ENCODE measurements around the gene DISC1. TPM values are rescaled to one million over a fixed set of nuclear protein-coding genes. Genes with fewer than 3 reads are reported as not detected.

DISC1 gene
- total and polyA plus RNA-seq, 2 experiments from 2014 or later, result 2.1 to 6.5 TPM

- Mint-ChIP-seq H3K27ac (no peak overlapping the region), H3K4me1 (no peaks in the 10 kb centered on the region), H3K36me3 (ENCODE audit: low read depth) (no peaks in the 10 kb centered on the region), H3K4me3 (no peak overlapping the region), H3K9me3 (no peaks in the 10 kb centered on the region), H3K27me3 (ENCODE audit: insufficient read depth, low read depth, poor library complexity) (no peaks in the 10 kb centered on the region)
- Histone ChIP-seq H3K27ac (ENCODE audit: low read depth) (no peak overlapping the region), H4K20me1 (replicated peaks; ENCODE audit: insufficient read depth) (peaks cover 3% of the 10 kb centered on the region; the same call in 1 of the 2 replicates), H3K27me3 (ENCODE audit: insufficient read depth) (no peaks in the 10 kb centered on the region), H3K36me3 (ENCODE audit: insufficient read depth) (no peaks in the 10 kb centered on the region), H2AFZ (no peak overlapping the region), H3K9me2 (ENCODE audit: insufficient read depth) (no peaks in the 10 kb centered on the region), H3K4me1 (ENCODE audit: insufficient read depth) (no peaks in the 10 kb centered on the region), H3K4me2 (no peak overlapping the region), H3K79me2 (replicated peaks; ENCODE audit: insufficient read depth) (no peaks in the 10 kb centered on the region), H3K4me3 (no peak overlapping the region), H3F3A (replicated peaks; ENCODE audit: low read depth) (no peaks in the 10 kb centered on the region)
- ATAC-seq (no peak), DNase-seq (ENCODE audit: low spot score) (no peak)
- TF ChIP-seq REST (IDR thresholded peaks at IDR 0.05; ENCODE audit: unreplicated experiment) (no peak), CREB1 (CRISPR knock-in tag; IDR thresholded peaks at IDR 0.05; ENCODE audit: low read depth) (no peak), EZH2phosphoT487 (IDR thresholded peaks at IDR 0.05; ENCODE audit: unreplicated experiment) (no peak), ZNF331 (CRISPR knock-in tag; IDR thresholded peaks at IDR 0.05; ENCODE audit: low read depth) (no peak), NANOG (IDR thresholded peaks at IDR 0.05; ENCODE audit: borderline replicate concordance) (no peak), POLR2AphosphoS5 (IDR thresholded peaks at IDR 0.05; ENCODE audit: low read depth) (no peak), STAT1 (IDR thresholded peaks at IDR 0.05; ENCODE audit: unreplicated experiment) (no peak), CTCF (conservative IDR thresholded peaks at IDR 0.05; ENCODE audit: low read depth in 2 of 2) (no peak), ZNF114 (CRISPR knock-in tag; IDR thresholded peaks at IDR 0.05) (no peak), EZH2 (IDR thresholded peaks at IDR 0.05; ENCODE audit: low read depth, unreplicated experiment) (no peak), JUNB (IDR thresholded peaks at IDR 0.05; ENCODE audit: unreplicated experiment) (no peak)
- TF ChIP-seq, protein P1, sequence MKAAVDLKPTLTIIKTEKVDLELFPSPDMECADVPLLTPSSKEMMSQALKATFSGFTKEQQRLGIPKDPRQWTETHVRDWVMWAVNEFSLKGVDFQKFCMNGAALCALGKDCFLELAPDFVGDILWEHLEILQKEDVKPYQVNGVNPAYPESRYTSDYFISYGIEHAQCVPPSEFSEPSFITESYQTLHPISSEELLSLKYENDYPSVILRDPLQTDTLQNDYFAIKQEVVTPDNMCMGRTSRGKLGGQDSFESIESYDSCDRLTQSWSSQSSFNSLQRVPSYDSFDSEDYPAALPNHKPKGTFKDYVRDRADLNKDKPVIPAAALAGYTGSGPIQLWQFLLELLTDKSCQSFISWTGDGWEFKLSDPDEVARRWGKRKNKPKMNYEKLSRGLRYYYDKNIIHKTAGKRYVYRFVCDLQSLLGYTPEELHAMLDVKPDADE (IDR thresholded peaks at IDR 0.05), result no peak
- TF ChIP-seq, protein P2, sequence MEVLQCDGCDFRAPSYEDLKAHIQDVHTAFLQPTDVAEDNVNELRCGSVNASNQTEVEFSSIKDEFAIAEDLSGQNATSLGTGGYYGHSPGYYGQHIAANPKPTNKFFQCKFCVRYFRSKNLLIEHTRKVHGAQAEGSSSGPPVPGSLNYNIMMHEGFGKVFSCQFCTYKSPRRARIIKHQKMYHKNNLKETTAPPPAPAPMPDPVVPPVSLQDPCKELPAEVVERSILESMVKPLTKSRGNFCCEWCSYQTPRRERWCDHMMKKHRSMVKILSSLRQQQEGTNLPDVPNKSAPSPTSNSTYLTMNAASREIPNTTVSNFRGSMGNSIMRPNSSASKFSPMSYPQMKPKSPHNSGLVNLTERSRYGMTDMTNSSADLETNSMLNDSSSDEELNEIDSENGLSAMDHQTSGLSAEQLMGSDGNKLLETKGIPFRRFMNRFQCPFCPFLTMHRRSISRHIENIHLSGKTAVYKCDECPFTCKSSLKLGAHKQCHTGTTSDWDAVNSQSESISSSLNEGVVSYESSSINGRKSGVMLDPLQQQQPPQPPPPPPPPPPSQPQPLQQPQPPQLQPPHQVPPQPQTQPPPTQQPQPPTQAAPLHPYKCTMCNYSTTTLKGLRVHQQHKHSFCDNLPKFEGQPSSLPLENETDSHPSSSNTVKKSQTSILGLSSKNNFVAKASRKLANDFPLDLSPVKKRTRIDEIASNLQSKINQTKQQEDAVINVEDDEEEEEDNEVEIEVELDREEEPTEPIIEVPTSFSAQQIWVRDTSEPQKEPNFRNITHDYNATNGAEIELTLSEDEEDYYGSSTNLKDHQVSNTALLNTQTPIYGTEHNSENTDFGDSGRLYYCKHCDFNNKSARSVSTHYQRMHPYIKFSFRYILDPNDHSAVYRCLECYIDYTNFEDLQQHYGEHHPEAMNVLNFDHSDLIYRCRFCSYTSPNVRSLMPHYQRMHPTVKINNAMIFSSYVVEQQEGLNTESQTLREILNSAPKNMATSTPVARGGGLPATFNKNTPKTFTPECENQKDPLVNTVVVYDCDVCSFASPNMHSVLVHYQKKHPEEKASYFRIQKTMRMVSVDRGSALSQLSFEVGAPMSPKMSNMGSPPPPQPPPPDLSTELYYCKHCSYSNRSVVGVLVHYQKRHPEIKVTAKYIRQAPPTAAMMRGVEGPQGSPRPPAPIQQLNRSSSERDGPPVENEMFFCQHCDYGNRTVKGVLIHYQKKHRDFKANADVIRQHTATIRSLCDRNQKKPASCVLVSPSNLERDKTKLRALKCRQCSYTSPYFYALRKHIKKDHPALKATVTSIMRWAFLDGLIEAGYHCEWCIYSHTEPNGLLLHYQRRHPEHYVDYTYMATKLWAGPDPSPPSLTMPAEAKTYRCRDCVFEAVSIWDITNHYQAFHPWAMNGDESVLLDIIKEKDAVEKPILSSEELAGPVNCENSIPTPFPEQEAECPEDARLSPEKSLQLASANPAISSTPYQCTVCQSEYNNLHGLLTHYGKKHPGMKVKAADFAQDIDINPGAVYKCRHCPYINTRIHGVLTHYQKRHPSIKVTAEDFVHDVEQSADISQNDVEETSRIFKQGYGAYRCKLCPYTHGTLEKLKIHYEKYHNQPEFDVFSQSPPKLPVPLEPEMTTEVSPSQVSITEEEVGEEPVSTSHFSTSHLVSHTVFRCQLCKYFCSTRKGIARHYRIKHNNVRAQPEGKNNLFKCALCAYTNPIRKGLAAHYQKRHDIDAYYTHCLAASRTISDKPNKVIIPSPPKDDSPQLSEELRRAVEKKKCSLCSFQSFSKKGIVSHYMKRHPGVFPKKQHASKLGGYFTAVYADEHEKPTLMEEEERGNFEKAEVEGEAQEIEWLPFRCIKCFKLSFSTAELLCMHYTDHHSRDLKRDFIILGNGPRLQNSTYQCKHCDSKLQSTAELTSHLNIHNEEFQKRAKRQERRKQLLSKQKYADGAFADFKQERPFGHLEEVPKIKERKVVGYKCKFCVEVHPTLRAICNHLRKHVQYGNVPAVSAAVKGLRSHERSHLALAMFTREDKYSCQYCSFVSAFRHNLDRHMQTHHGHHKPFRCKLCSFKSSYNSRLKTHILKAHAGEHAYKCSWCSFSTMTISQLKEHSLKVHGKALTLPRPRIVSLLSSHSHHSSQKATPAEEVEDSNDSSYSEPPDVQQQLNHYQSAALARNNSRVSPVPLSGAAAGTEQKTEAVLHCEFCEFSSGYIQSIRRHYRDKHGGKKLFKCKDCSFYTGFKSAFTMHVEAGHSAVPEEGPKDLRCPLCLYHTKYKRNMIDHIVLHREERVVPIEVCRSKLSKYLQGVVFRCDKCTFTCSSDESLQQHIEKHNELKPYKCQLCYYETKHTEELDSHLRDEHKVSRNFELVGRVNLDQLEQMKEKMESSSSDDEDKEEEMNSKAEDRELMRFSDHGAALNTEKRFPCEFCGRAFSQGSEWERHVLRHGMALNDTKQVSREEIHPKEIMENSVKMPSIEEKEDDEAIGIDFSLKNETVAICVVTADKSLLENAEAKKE (CRISPR knock-in tag; IDR thresholded peaks at IDR 0.05), result no peak
Measured at GRCh38 chr1:231701306-231701705, 74.7 kb downstream of the DISC1 start.
